ENCODE data around the gene BDNF.
A peak's percentile ranks its signal among the peaks of the same experiment; 100 is the strongest.
"Not testable (repeated sequence)": the region's sequence is repeated elsewhere in the genome, so short reads cannot be mapped to it uniquely, and the experiment has no call there.

Gene BDNF

DNA sequence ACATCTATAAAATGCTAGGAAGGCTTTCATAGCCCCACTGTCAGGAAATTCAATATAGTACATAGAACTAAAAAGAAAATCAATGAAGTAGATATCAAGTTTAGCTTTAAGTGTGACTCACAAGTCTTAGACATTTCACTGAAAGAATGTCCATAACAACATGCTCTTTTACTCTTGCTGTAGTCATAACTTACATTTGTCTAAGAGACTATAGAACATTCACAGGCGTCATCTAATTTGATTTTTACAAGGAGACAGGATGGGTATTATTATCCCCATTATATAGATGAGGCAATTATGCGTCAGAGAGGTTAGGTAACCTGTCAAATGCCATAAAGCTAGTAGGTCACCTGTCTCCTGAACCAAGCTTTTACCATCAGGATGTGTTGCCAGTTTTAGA is 36.9 kb downstream of the BDNF start:
- DNase-seq: no peak

GRCh38 chr11:27660171-27660570 is 40.1 kb downstream of the BDNF start:
- no peak for DNase-seq

GRCh38 chr11:27658535-27659236 is 41.6 kb downstream of the BDNF start:
- no peak for DNase-seq

GRCh38 chr11:27656806-27657483 is 43.3 kb downstream of the BDNF start:
- DNase-seq: no peak

GRCh38 chr11:27656320-27656719 is 43.9 kb downstream of the BDNF start:
- no peak for DNase-seq

- DNase-seq: no peak
These were observed 46.1 kb downstream of the BDNF start for GRCh38 chr11:27653990-27654758.

DNA sequence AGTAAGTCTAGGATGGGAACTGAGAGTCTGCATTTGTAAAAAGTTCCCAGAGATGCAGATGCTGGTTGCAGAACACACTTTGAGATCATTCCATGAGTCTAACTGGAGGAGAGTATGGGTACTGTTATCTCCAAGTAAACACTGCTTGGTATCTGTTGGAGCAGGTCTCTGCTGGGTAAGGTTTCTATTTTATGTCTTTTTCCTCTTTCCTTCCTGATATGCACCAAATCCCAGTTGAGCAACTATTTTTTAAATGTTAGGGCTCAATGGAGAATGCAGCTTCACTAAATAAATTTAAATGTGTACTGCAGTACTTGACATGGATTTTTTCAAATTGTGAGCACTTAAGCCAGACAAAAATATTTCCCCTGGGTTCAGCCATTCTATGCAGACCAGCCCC is 48.5 kb downstream of the BDNF start:
- DNase-seq: no peak

DNA sequence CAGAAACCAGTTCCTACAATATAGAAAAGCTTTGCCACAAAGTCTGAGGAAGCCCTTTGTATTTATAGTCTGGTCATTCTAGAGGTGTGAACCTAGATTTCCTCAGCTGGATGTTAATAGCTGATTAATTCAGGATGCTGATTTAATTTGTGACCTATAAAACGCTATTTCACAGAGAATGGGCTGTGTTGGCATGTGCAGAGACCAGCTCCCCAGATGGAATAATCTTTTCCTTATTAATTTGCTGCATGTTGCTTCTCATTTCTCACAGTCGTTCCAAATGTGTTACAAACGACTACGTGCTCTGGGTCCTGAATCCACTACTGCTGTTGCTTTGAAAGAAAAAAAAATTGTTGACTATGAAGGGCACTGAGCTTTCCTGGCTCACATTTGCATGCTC is 49.3 kb downstream of the BDNF start:
- DNase-seq: no peak

DNA sequence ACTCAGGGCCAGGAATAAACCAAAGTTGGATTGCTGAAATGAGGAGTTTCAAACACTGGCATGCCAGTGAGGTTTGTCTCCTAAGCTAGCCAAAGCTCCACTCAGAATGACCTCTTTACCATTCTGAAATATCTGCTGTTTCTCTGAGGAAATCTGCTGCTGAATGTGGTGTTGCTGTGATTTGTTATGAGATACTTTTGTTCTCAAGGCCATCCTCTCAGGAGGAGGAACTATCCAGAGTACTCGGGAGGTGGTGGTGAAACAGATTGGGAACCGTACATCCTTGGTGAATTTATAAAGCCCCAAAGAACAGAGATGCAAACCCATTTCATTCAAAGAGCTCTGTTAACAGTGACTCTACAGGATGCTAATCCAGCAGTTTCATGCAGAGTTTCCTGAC is 50.5 kb downstream of the BDNF start:
- DNase-seq: no peak

- no peak for DNase-seq
These were observed 51.4 kb downstream of the BDNF start for GRCh38 chr11:27648840-27649239.

DNA sequence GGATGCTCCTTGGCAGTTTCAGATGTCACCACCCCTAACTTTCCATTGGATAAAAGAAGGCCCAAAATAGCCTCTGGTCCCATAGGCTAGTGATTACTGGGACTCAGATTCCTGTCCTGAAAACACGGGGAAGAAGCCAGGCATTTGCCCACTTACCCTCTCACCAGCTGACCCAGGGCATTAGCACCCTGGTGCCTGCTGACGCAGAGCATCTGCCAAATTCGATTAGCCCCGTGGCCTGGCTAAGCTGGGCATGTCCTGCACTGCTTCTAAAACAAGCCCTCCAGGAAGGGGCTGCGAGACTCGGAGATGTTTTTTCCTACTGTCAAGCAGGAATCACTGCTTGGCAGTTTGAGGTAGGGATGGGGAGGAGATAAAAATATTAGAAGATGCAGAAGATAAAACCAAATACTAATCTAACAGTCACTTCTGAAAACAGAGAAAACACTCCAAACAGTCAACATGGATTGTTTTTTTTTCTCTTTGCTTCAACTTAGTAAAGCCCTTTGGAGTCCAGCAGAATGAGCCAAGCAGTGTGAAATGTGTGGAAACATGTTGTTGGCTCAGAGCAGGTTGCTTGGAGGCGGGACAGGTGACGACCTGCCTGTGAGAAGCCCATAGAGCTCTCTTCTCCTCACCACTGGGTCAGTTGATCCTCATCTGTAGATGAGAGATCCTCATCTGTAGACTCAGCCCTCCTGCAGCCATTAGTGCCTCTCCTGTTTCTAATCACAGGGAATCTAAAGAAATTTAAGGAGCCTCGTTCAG is 54.0 kb downstream of the BDNF start:
- no peak for DNase-seq

GRCh38 chr11:27642954-27643353 is 57.3 kb downstream of the BDNF start:
- no peak for DNase-seq

DNA sequence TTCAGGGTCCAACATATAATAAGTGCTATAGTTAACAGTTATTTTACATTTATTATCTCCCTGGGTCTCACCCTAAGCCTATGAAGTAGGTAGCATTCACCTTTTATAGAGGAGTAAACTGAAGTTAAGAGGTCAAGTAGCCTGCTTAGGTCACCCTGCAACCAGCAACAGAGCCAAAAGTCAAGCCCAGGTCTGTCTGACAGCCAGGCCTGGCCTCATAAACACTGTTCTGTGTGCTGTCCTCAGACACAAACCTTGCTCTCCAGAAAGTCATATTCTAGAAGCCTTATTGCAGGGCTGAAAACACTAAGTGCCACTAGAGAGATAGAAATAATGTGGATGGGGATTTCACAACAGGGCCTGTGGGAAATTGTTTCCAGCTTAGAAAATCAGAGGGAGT is 59.3 kb downstream of the BDNF start:
- DNase-seq: no peak

DNA sequence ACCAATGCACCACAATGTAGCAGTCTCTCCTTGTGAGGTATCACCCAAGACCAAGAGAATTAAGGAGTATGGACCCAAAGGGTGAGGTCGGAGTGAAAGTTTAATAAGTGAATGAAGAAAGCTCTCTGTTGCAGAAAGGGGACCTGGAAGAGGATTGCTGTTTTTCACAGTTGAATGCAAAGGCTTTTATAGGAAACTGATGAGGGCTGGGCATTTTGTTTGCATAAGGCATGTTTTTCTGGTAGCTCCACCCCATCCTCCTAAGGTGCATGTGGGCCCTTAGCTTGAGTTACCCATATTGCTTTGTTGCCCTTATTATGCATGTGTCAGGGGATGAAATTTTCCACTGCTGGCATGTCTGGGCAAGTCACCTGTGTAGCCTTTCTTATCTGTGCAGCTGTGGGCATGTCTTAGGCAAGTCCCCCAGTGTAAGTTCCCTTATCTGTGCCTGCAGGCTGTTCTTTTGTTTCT is 64.7 kb downstream of the BDNF start:
- DNase-seq: no peak

DNA sequence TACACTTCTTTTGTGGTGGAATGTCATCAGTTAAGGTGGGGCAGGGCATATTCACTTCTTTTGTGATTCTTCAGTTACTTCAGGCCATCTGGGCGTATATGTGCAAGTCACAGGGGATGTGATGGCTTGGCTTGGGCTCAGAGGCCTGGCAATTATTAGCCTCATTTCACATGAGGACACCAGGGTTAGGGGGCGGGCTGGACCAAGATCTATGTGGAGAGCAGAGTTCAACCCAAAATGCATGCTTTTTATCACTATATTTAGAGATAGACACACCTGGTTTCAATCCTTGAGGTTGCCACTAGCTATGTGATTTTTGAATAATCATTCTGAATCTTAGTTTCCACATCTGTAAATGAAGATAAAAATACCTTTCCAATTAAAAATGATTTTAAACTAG is 65.5 kb downstream of the BDNF start:
- not testable (repeated sequence) for DNase-seq

- DNase-seq: not testable (repeated sequence)
These were observed 66.0 kb downstream of the BDNF start for GRCh38 chr11:27634282-27634681.

GRCh38 chr11:27629023-27629422 is 71.2 kb downstream of the BDNF start:
- DNase-seq: not testable (repeated sequence)

DNA sequence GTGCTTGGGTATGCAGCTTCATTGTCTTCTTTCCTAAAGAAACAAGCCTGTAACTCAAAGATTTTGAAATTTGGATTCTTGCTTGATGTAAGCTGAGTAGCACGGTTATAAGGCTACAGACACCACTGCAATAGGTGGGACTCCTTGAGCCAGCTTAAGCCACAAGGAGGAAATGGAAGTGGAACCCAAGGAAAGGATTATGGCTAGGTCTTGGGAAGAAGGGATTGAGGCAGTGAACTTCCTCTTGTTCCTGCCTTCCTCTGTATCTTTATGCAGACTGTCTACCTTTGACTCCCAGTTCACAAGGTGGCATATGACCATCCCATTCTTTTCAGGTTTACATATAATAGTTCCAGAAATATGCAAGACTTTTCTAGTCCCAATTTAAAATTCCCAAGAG is 72.3 kb downstream of the BDNF start:
- no peak for DNase-seq

- no peak for DNase-seq
These were observed 73.2 kb downstream of the BDNF start for GRCh38 chr11:27626938-27627586.

DNA sequence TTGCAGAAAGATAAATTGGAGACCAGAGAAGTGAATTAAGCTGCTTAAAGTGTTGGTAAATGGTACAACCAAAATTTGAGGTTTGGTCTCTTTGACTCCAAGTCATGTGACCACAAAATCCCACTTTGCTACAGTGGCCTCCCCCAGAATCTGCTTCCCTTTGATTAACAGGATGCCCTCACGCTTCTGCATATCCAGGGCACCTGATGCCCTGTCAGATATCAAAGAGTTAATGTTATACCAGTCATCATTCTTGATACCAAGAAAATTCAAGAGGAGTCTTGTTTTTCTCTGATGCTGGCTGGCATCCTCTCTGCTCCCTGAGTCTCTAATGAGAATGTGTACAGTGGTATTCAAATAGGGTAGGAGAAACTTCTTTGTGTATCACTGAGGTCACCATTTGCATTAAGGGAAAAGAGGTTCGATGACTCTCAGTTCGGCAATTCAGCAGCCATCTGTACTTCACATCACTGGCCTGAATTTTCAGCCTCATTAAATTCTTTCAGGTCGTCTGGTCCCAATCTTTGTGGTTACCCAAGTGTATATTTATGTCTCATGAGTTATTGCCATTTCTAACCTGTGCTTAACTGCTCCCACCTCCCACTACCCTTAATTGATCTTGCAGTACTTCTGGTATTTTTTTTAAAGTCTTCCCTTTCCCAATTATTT is 73.9 kb downstream of the BDNF start:
- peak; percentile 9 for DNase-seq

GRCh38 chr11:27625347-27625912 is 74.8 kb downstream of the BDNF start:
- peak; percentile 15 for DNase-seq

All from retina (tissue), 1 donor.